Ovary (tissue), 9 donors: ENCODE results near the gene KCNK6. TPM values are rescaled to one million over a fixed set of nuclear protein-coding genes. Genes with fewer than 3 reads are reported as not detected.

Experiments
- DNase-seq, 5 donors: peaks; one replicate each; pipeline ENCODE4 v3.0.0-alpha.2; 2019 to 2020
- H3K27ac ChIP-seq, 2 donors: fragments of 200-600 bp; one replicate each; pipeline versions ENCODE4 v1.5.1 to v1.8.0; 2019 to 2022
- H3K27me3 ChIP-seq: fragments of 200-600 bp; one replicate; pipeline ENCODE4 v1.8.0; 2022
- H3K36me3 ChIP-seq: fragments of 200-600 bp; sonication (generic); one replicate; pipeline ENCODE4 v1.5.1; 2019
- H3K4me1 ChIP-seq: one replicate; pipeline ENCODE4 v1.8.1; 2013; ENCODE audit warnings: mild to moderate bottlenecking, moderate library complexity; ENCODE audit not compliant: insufficient read depth
- H3K4me3 ChIP-seq: fragments of 200-600 bp; sonication (generic); one replicate; pipeline ENCODE4 v1.5.1; 2017
- H3K9me3 ChIP-seq, 2 donors: fragments of 200-600 bp in 1 of 2; sonication (generic) in 1 of 2; one replicate each; pipeline versions ENCODE4 v1.5.1 to v1.8.1; 2013 to 2019; ENCODE audit warnings: mild to moderate bottlenecking in 1 of 2, moderate library complexity in 1 of 2
- EP300 ChIP-seq: sonication (generic); formaldehyde crosslinking; IDR thresholded peaks from one replicate; pipeline ENCODE4 v1.6.1; 2017; ENCODE audit warnings: antibody characterized with exemption
- POLR2A ChIP-seq: fragments of 450-650 bp; IDR thresholded peaks from one replicate; pipeline ENCODE4 v1.6.1; 2017; ENCODE audit warnings: antibody characterized with exemption, mild to moderate bottlenecking, moderate library complexity
- WGBS, 3 donors: extraction: QIAGEN DNeasy Blood & Tissue Kit in 1 of 3; methylation state at CpG; one replicate each; pipeline versions ENCODE4 v1.1.5 to v1.1.7; 2013 to 2017; 5-methylcytosine and 5-hydroxymethylcytosine counted together
- intact Hi-C, 4 donors: fragments of 100-400 bp; cut with DNase I; formaldehyde crosslinking; loops; one replicate each; pipeline versions ENCODE4 v1.11.0 to v1.15.1; 2022 to 2023
- polyA plus RNA-seq, 2 donors: library from polyadenylated mRNA; stranded (reverse); fragments of 200-250 nt in 1 of 2; fragments of 350-450 nt in 1 of 2; fragmentation: Illumina TruSeq in 1 of 2; extraction: RNeasy Lipid Tissue Mini Kit (QIAGEN cat#74804) in 1 of 2; gene quantifications; one replicate each; pipeline ENCODE4 v1.2.3, GENCODE V29; 2013 to 2014
- total RNA-seq, 7 donors: library from RNA; depleted of rRNA in 2 of 7; stranded (reverse); fragments of >200 nt in 2 of 7; fragmentation: NEBNext Ultra II Directional in 3 of 7; extraction: Animal tissue kit (Norgen Biotek cat#: 25700) in 3 of 7; gene quantifications; one replicate each; pipeline versions ENCODE4 v1.1.0 to v1.2.4, GENCODE V29; 2016 to 2023
- TF ChIP-seq, protein P1 (sequence below), 3 donors: fragments of 450-650 bp in 2 of 3; fragments of 200-600 bp in 1 of 3; IDR thresholded peaks; one replicate each; pipeline versions ENCODE4 v1.5.1 to v1.8.0; 2016 to 2022; ENCODE audit warnings: antibody characterized with exemption in 3 of 3, mild to moderate bottlenecking in 1 of 3
- donor health status: DM: no; HTN: no; CAD: no; lungs with moderate emphysema.
- donor health status: DM: no; HTN: no; CAD: no.
- donor health status: Bipolar disorder and iron deficiency.
- donor health status: DM: yes; HTN: yes; CAD: no.
- donor health status: DM: no; HTN: no; CAD: no.
- donor health status: DM: yes; HTN: yes; CAD: no.

The KCNK6 gene
- total and polyA plus RNA-seq, 9 donors, result 6.0 to 30.1 (median 16.4) TPM

DNA sequence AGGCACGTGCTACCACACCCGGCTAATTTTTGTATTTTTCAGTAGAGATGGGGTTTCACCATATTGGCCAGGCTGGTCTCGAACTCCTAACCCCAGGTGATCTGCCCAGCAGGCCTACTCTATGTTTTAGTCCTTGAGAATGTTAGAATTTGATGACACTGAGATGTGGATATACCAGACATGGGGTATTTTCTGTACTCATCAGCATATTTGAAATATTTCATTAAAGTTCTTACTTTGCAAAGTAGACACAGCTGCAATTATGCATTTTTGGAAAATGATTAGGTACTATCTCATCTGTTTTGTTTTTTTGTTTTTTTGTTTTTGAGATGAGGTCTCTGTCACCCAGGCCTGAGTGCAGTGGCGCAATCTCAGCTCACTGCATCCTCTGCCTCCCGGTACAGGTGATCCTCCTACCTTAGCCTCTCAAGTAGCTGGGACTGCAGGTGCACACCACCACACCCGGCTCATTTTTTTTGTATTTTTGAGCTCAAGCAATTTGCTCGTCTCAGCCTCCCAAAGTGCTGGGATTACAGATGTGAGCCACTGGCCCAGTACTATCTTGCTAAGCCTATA lies 42.6 kb upstream of the KCNK6 start:
- Histone ChIP-seq H3K9me3 (no peaks in the 10 kb centered on the region), H3K36me3 (no peaks in the 10 kb centered on the region), H3K27me3 (no peaks in the 10 kb centered on the region), H3K4me3 (no peak overlapping the region), H3K4me1 (peaks cover 10% of the 10 kb centered on the region), H3K27ac (peak overlapping the region in 1 of 2 donors; percentile 71)
- no peak for DNase-seq
- 87 to 90% (median 90%) methylated on average over 7 of the region's 7 CpGs for WGBS, 3 donors
- intact Hi-C loops, result no loop called here
- no peak for TF ChIP-seq EP300
- no peak for TF ChIP-seq POLR2A
- TF ChIP-seq, protein P1, sequence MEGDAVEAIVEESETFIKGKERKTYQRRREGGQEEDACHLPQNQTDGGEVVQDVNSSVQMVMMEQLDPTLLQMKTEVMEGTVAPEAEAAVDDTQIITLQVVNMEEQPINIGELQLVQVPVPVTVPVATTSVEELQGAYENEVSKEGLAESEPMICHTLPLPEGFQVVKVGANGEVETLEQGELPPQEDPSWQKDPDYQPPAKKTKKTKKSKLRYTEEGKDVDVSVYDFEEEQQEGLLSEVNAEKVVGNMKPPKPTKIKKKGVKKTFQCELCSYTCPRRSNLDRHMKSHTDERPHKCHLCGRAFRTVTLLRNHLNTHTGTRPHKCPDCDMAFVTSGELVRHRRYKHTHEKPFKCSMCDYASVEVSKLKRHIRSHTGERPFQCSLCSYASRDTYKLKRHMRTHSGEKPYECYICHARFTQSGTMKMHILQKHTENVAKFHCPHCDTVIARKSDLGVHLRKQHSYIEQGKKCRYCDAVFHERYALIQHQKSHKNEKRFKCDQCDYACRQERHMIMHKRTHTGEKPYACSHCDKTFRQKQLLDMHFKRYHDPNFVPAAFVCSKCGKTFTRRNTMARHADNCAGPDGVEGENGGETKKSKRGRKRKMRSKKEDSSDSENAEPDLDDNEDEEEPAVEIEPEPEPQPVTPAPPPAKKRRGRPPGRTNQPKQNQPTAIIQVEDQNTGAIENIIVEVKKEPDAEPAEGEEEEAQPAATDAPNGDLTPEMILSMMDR (IDR thresholded peaks at IDR 0.05), result no peak

DNA sequence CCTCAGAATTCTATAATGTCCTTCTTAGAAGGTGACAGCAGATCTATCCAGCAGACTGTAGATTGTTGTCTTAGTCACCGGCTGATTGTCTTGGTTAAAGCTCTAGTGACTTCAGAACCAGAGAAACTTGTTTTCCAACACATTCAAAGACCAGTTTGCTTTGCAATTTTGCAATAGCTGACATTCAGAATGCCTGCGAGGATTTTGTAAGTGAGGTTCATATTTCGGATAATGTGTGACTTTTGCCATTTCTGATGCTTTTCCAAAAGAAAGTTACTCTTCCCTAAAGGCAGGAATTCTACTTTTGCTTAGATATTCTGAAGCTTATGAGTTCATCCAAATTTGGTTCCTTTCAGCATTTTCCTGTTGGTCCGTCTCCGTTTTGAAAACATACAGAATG lies 42.1 kb upstream of the KCNK6 start:
- no peak for DNase-seq
- peaks cover 13% of the 10 kb centered on the region for H3K4me1 ChIP-seq
- H3K4me3 ChIP-seq, result no peak overlapping the region
- intact Hi-C loops, result no loop called here
- TF ChIP-seq, protein P1 (IDR thresholded peaks at IDR 0.05), result no peak
- TF ChIP-seq EP300, result no peak
- no peaks in the 10 kb centered on the region for H3K36me3 ChIP-seq
- H3K9me3 ChIP-seq, result no peaks in the 10 kb centered on the region
- no peaks in the 10 kb centered on the region for H3K27me3 ChIP-seq
- H3K27ac ChIP-seq, result peak overlapping the region; percentile 68 to 71
- WGBS, 3 donors, result 9 to 15% (median 12%) methylated on average over 5 of the region's 5 CpGs

DNA sequence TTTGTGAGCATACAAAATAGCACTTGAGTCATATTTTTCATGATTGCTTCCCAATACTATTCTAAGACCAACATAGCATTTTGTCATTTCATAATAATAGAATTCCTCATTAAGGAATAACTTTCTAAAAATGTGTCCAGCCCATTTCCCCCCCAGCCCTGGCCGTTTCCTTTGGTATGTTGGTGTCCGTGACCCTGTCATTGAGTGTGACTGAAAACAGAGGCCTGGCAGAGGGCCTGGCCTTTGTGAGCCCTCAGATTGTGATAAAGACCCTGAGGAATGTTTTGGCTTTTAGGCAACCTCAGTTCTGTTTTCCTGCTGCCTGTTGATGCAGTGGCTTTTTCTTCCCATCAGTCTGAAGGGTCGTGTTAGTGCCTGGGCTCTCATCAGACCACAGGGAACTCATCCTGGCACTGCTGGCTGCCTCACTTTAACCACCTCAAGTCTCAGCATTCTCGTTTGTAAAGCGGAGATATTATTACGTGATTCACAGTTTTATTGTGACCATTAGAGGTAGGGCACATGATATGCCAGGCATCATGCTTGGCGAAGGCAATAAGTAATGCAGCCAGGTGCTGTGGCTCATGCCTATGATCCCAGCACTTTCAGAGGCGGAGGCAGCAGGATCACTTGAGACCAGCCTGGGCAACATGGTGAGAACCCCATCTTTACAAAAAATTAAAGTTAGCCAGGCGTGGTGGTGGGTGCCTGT lies 41.5 kb upstream of the KCNK6 start:
- H3K4me1 ChIP-seq, result peaks cover 15% of the 10 kb centered on the region
- no peaks in the 10 kb centered on the region for H3K27me3 ChIP-seq
- 36 to 45% (median 44%) methylated on average over 9 of the region's 9 CpGs for WGBS, 3 donors
- intact Hi-C loops, result no loop called here
- no peak overlapping the region for H3K4me3 ChIP-seq
- no peaks in the 10 kb centered on the region for H3K36me3 ChIP-seq
- TF ChIP-seq, protein P1 (IDR thresholded peaks at IDR 0.05), result no peak
- TF ChIP-seq POLR2A, result no peak
- no peak for TF ChIP-seq EP300
- H3K9me3 ChIP-seq, result no peaks in the 10 kb centered on the region
- DNase-seq, result peak in 4 of 5 donors; percentile 69 to 85 (median 76)
- H3K27ac ChIP-seq, result peak overlapping the region; percentile 68 to 71

DNA sequence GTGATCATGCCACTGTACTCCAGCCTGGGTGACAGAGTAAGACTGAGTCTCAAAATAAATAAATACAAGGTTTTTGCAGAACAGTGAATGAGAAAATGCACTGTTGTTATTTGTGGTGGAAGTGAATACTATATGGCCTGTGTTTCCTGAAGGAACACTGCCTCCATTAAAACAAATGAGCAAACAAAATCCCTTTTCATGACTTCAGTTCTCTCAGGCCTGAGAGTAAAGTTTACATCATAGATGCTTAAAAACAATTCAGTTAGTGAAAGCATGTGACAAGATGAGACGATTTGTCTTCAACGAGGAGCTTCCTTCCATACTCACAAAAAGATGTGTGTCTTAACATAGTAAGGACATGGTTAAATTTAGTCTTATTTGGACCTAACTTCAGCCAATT lies 40.9 kb upstream of the KCNK6 start:
- Histone ChIP-seq H3K36me3 (no peaks in the 10 kb centered on the region), H3K27me3 (no peaks in the 10 kb centered on the region), H3K4me1 (peaks cover 15% of the 10 kb centered on the region), H3K9me3 (no peaks in the 10 kb centered on the region), H3K27ac (peak overlapping the region in 1 of 2 donors; percentile 71), H3K4me3 (no peak overlapping the region)
- no peak for DNase-seq
- TF ChIP-seq, protein P1 (IDR thresholded peaks at IDR 0.05), result no peak
- TF ChIP-seq POLR2A (no peak), EP300 (no peak)
- WGBS, 3 donors, result 53 to 62% (median 55%) methylated on average over 2 of the region's 2 CpGs
- intact Hi-C loops, result no loop called here
